ENCODE measurements around the gene FOXL2NB. TPM values are rescaled to one million over a fixed set of nuclear protein-coding genes. Genes with fewer than 3 reads are reported as not detected.

The FOXL2NB gene
- total RNA-seq, 1 experiment from 2014 or later, result 0.31 TPM

- Histone ChIP-seq H2BK20ac (ENCODE audit: low read depth, low read length, poor library complexity, severe bottlenecking) (no peak overlapping the region), H3K79me2 (ENCODE audit: insufficient read depth, low read length) (no peaks in the 10 kb centered on the region), H3K4me1 (ENCODE audit: insufficient read depth, low read length) (no peaks in the 10 kb centered on the region), H3K23me2 (ENCODE audit: insufficient read length, low read depth, low read length, poor library complexity, severe bottlenecking) (no peaks in the 10 kb centered on the region), H3K4me2 (ENCODE audit: insufficient read depth, insufficient read length, low read length) (no peak overlapping the region), H4K20me1 (ENCODE audit: control insufficient read depth, insufficient read depth, insufficient read length) (no peaks in the 10 kb centered on the region), H2BK12ac (ENCODE audit: insufficient read length, low read depth, low read length) (no peak overlapping the region), H3K56ac (ENCODE audit: insufficient read length, low read depth, low read length) (no peak overlapping the region), H4K5ac (ENCODE audit: insufficient read length, low read depth, low read length) (no peak overlapping the region), H4K91ac (ENCODE audit: insufficient read length, low read depth, low read length) (no peak overlapping the region), H3K4ac (ENCODE audit: low read depth, low read length) (no peak overlapping the region), H4K8ac (replicated peaks; ENCODE audit: insufficient read length, low read depth, low read length) (no peak overlapping the region), H2BK15ac (ENCODE audit: low read depth, low read length) (no peak overlapping the region), H2BK5ac (ENCODE audit: insufficient read length, low read length) (no peak overlapping the region), H3K79me1 (ENCODE audit: insufficient read depth, low read depth, low read length, poor library complexity, severe bottlenecking) (no peaks in the 10 kb centered on the region), H3K9ac (ENCODE audit: extremely low read depth, insufficient read length, low read length) (no peak overlapping the region), H3K23ac (ENCODE audit: insufficient read length, low read depth, low read length) (no peak overlapping the region), H3T11ph (ENCODE audit: low read length) (no peak overlapping the region), H3K27me3 (ENCODE audit: insufficient read depth, low read length) (no peaks in the 10 kb centered on the region), H2AFZ (ENCODE audit: low read length) (no peak overlapping the region), H2BK120ac (ENCODE audit: low read depth, low read length, poor library complexity, severe bottlenecking) (no peak overlapping the region), H3K14ac (ENCODE audit: insufficient read depth, low read length) (no peak overlapping the region), H3K27ac (ENCODE audit: insufficient read length, low read depth, low read length) (no peak overlapping the region), H2AK5ac (ENCODE audit: insufficient read length, low read length) (no peak overlapping the region), H3K9me3 (ENCODE audit: control insufficient read depth, low read depth, low read length) (no peaks in the 10 kb centered on the region), H3K18ac (ENCODE audit: insufficient read length, low read depth, low read length) (no peak overlapping the region)
- no CpG with 5 or more reads among the region's 8 CpGs for WGBS (ENCODE audit: extremely low coverage, insufficient read length, low lambda C conversion rate)
- Mint-ChIP-seq H3K4me3 (no peak overlapping the region), H3K9me3 (no peaks in the 10 kb centered on the region), H3K27ac (no peak overlapping the region), H3K4me1 (no peaks in the 10 kb centered on the region), H3K27me3 (ENCODE audit: low read depth) (peaks cover 14% of the 10 kb centered on the region), H3K36me3 (ENCODE audit: insufficient read depth in 1 of 3, low read depth in 3 of 3) (no peaks in the 10 kb centered on the region)
- no peak for DNase-seq
- TF ChIP-seq CTCF (conservative IDR thresholded peaks at IDR 0.05), result no peak
Observed at GRCh38 chr3:138975351-138975750, 28.3 kb downstream of the FOXL2NB start.
